HEK293T (cell line): ENCODE results near the gene ATOH8.

ENCODE experiments used
- CTCF ChIA-PET: fragments of 350-600 bp; formaldehyde crosslinking; extraction: SDS; loops from one replicate; lab custom pipeline; 2021; ENCODE audit warnings: antibody characterized with exemption, inconsistent platforms; lab: Yijun Ruan, JAX
- POLR2A ChIA-PET: fragments of 350-600 bp; formaldehyde crosslinking; extraction: SDS; loops from one replicate; lab custom pipeline; 2020; ENCODE audit warnings: antibody characterized with exemption, inconsistent platforms; lab: Yijun Ruan, JAX
- DNase-seq: peaks from one replicate; pipeline ENCODE4 v3.0.0; 2012; ENCODE audit warnings: mixed read lengths; ENCODE audit errors: extremely low spot score
- ARNT ChIP-seq: fragments of 450-650 bp; IDR thresholded peaks from 2 replicates; pipeline ENCODE4 v1.6.1; 2017; ENCODE audit warnings: mild to moderate bottlenecking
- BHLHE40 ChIP-seq: fragments of 450-650 bp; IDR thresholded peaks from 2 replicates; pipeline ENCODE4 v1.6.1; 2016; ENCODE audit warnings: mild to moderate bottlenecking, moderate library complexity, borderline replicate concordance
- CTBP1 ChIP-seq: fragments of 450-650 bp; IDR thresholded peaks from 2 replicates; pipeline ENCODE4 v1.6.1; 2016; ENCODE audit warnings: borderline replicate concordance
- ELF4 ChIP-seq: fragments of 450-650 bp; IDR thresholded peaks from 2 replicates; pipeline ENCODE4 v1.6.1; 2017; ENCODE audit warnings: antibody characterized with exemption
- FOXK2 ChIP-seq: fragments of 450-650 bp; IDR thresholded peaks from 2 replicates; pipeline ENCODE4 v1.6.1; 2016; ENCODE audit warnings: mild to moderate bottlenecking
- FOXM1 ChIP-seq: fragments of 450-650 bp; IDR thresholded peaks from 2 replicates; pipeline ENCODE4 v1.6.1; 2017; ENCODE audit warnings: mild to moderate bottlenecking, borderline replicate concordance
- HDGF ChIP-seq: fragments of 450-650 bp; IDR thresholded peaks from 2 replicates; pipeline ENCODE4 v1.6.1; 2017; ENCODE audit warnings: antibody characterized with exemption, borderline replicate concordance
- L3MBTL2 ChIP-seq: fragments of 450-650 bp; conservative IDR thresholded peaks from 2 replicates; pipeline ENCODE4 v1.6.1; 2016; ENCODE audit warnings: mild to moderate bottlenecking
- LEF1 ChIP-seq: fragments of 450-650 bp; IDR thresholded peaks from 2 replicates; pipeline ENCODE4 v1.6.1; 2017; ENCODE audit warnings: mild to moderate bottlenecking, borderline replicate concordance
- NFRKB ChIP-seq: fragments of 450-650 bp; IDR thresholded peaks from 2 replicates; pipeline ENCODE4 v1.6.1; 2016; ENCODE audit warnings: mild to moderate bottlenecking, moderate library complexity
- PKNOX1 ChIP-seq: fragments of 450-650 bp; IDR thresholded peaks from 2 replicates; pipeline ENCODE4 v1.6.1; 2016
- SP1 ChIP-seq: fragments of 450-650 bp; IDR thresholded peaks from 2 replicates; pipeline ENCODE4 v1.6.1; 2017
- SUZ12 ChIP-seq: fragments of 450-650 bp; IDR thresholded peaks from 2 replicates; pipeline ENCODE4 v1.6.1; 2016; ENCODE audit warnings: mild to moderate bottlenecking
- TARDBP ChIP-seq: fragments of 450-650 bp; IDR thresholded peaks from 2 replicates; pipeline ENCODE4 v1.6.1; 2016
- ZNF384 ChIP-seq: fragments of 450-650 bp; IDR thresholded peaks from 2 replicates; pipeline ENCODE4 v1.6.1; 2016

Gene ATOH8

GRCh38 chr2:85744741-85745601 is 8.8 kb upstream of the ATOH8 start:
- no peak for DNase-seq
- ChIA-PET POLR2A (no interaction called here), CTCF (interaction anchor here (1.6 kb wide), 1 partner anchor 69 kb away, joined by 4 read pairs; no protein-coding TSS in a partner anchor)
- no peak for TF ChIP-seq HDGF
- no peak for TF ChIP-seq PKNOX1
- no peak for TF ChIP-seq ELF4
- no peak for TF ChIP-seq FOXK2
- TF ChIP-seq LEF1, result no peak
- TF ChIP-seq BHLHE40, result no peak
- no peak for TF ChIP-seq SUZ12
- no peak for TF ChIP-seq L3MBTL2
- TF ChIP-seq NFRKB, result no peak
- TF ChIP-seq FOXM1, result no peak

GRCh38 chr2:85745619-85746018 is 8.2 kb upstream of the ATOH8 start:
- no peak for DNase-seq
- ChIA-PET CTCF (interaction anchor here (1.6 kb wide), 1 partner anchor 69 kb away, joined by 4 read pairs; no protein-coding TSS in a partner anchor), POLR2A (no interaction called here)
- TF ChIP-seq TARDBP (no peak), CTBP1 (no peak), FOXK2 (no peak), NFRKB (no peak), ELF4 (no peak), PKNOX1 (no peak)

- POLR2A ChIA-PET, result no interaction called here
- DNase-seq, result no peak
- CTCF ChIA-PET, result no interaction called here
- TF ChIP-seq CTBP1 (no peak), SP1 (no peak), TARDBP (no peak), HDGF (no peak), ELF4 (no peak), NFRKB (no peak), FOXM1 (no peak), ARNT (no peak), ZNF384 (no peak), PKNOX1 (no peak)
Observed at GRCh38 chr2:85746321-85747004, 7.3 kb upstream of the ATOH8 start.

GRCh38 chr2:85747441-85747840 is 6.3 kb upstream of the ATOH8 start:
- no peak for DNase-seq
- ChIA-PET POLR2A (no interaction called here), CTCF (no interaction called here)
- TF ChIP-seq ELF4, result no peak
- no peak for TF ChIP-seq FOXM1
- TF ChIP-seq LEF1, result no peak
- no peak for TF ChIP-seq L3MBTL2
- TF ChIP-seq HDGF, result no peak

GRCh38 chr2:85748039-85748734 is 5.6 kb upstream of the ATOH8 start:
- no peak for TF ChIP-seq FOXM1
- no peak for TF ChIP-seq ZNF384
- no peak for TF ChIP-seq TARDBP
- no peak for TF ChIP-seq PKNOX1
- no peak for TF ChIP-seq CTBP1
- TF ChIP-seq LEF1, result no peak
- no peak for TF ChIP-seq FOXK2
- ChIA-PET POLR2A (no interaction called here), CTCF (no interaction called here)
- DNase-seq, result no peak
